HG02840 (cell line): ENCODE measurements around the gene CDCP2.
"Not testable (repeated sequence)": the region's sequence is repeated elsewhere in the genome, so short reads cannot be mapped to it uniquely, and the experiment has no call there.

Source experiments
- ATAC-seq: cut with Tn5 transposase; IDR thresholded peaks from one replicate; pipeline ENCODE4 v1.9.1; 2021; ENCODE audit warnings: mild to moderate bottlenecking, moderate library complexity, moderate number of reproducible peaks; ENCODE audit not compliant: unreplicated experiment, low FRiP score

The CDCP2 gene

DNA sequence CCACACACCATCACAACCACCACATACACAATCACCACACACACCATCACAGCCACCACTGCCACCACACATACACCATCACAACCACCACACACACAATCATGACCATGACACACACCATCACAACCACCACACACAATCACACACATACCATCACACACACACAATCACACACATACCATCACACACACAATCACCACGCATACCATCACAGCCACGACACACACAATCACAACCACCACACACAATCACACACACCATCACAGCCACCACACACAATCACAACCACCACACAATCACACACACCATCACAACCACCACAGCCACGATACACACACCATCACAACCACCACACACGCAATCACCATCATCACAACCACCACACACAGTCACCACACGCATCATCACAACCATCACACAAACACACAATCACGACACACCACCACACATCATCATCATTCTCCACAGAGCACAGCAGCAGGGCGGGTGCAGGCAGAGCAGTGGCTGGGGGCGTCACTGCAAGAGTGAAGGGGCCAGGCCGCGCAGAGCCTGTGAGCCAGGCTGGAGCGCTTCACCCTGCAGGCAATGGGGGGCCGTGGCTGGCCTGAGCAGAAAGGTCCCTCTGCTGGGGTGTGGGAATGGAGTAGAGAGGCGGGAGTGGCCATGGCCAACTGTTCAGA lies 32.6 kb downstream of the CDCP2 start:
- ATAC-seq, result no peak

DNA sequence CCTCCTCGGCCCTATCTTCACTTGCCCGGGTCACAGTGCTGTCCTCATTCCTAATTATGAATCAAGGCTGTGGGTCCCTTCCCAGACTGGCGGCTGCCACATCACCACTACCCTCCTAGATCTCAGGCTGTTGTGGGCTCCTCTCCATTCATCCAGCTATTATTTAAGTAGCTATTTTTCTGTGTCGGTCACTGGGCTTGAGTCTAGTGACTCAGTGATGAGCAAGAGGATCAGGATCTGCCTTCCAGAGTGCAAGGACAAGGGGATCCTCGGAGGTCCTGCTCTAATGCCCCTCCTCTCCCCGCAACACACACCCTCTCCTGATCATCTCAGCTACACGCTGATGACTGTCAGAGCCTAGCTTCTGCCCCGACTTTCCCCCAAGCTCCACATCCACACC lies 34.1 kb downstream of the CDCP2 start:
- ATAC-seq, result no peak

DNA sequence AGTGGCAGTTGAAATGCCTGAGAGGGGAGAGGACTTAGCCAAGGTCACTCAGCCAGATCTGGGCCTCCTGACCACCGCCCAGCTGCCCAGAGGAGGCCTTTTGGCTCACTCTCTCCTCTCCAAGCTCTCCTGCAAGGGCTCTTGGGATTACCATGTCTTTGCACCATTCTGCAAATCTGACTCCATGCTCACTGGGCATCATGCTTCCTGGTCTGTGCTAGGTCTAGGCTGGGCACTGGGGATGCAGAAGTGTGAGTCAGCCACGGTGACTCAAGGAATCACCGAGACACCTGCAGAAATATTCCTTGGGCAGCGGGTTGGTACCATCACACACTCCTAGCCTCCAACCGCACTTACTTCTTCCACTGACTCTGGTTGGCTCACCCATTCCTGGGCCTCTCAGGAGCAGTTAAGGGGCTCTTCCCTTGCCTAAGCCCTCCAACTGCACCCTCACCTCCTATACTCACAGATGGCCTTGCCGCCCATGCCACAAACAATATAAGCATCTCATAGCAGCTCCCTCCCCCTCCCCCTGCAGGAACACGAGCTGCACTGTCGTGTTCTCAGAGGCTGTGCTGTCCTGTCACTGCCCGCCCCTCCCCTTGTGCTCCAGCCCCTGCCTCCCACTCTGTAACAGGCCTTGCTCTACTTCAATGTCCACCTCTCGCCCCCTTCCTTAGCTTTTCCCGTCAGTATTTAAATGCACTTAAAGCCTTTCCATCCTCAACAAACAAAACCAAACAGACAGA lies 34.8 kb downstream of the CDCP2 start:
- ATAC-seq, result no peak

DNA sequence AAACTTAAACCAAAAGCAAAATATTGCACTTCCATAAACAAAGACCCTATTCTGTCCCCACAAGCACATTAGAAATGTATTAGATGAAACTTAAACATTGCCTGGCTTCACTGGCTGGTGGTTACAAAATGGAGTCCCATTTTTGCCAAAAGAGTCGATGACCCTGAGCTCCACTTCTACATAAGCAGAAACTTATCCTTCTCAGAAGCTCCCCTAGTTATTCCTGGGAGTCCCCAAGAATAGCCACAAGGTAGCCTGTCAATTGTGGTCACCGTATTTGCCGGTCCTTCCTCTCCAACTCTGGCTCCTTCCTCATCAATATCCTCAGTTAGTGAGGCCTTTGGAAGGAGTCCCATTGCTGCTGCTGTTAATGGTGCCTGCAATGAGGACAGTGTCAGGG lies 37.3 kb downstream of the CDCP2 start:
- no peak for ATAC-seq

DNA sequence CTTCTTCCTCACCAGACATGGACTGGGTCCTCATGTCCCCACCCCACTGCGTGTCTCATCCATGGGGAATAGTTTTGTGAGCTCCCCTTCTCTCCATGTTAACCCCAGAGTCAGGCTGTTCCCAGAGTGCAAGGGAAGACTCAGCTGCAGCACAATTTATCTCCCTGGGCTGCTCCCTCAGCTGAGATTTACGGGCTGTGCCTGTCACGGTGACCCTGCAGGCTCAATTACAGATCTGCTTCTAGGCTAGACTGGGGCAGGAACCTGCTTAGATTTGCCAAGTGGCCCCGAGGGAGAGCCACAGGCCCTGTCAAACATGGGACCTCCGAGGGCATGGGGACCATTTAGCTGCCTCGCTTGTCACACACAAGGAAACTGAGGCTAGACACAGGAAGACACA lies 37.8 kb downstream of the CDCP2 start:
- ATAC-seq, result no peak

DNA sequence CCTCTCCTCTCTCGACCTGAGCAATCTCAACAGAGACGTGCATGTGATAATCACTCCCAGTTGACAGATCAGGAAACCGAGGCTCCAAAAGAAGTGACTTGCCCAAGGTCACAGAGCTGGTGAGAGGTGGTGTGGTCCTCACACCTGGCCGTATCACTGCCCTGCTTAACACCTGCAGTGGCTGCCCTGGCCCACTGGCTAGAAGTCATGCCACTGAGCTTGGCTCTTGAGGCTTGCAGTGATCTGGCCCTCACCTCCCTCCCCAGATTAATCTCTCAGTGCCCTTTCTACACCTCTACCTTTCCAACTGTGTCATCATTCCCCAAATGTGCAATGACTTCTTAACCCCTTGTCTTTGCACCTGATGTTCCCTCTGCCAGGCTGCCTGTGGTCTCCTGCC lies 38.8 kb downstream of the CDCP2 start:
- no peak for ATAC-seq

DNA sequence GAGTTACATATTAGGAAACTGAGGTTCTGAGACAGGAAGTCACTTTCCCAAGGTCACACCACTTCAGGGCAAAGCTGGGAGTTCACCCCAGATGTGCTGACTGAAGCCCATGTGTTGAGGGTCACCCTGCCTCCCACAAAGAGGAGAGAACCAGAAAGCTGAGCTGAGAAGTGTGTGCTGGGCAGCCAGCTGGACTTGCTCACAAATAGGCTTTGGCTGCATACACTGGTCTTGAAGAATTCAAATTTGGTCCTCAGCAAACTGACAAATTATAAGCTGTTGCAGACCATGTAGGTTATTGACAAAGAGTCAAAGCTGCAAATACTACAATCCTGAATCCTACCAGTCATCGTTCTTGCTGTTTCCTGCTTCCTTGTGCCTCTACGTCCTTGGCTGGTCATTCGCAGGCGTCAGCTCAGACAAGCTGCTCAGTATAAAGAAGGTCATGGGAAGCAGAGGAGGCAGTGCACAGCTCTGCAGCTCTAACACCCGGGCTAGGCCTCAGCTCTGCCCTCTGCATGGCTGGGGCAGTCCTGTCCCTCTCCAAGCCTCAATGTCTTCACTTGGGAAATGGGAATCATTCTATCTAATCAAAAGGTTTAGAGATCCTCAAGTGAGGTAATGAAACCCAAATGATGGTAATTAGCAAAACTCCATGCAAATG lies 40.0 kb downstream of the CDCP2 start:
- ATAC-seq, result no peak

DNA sequence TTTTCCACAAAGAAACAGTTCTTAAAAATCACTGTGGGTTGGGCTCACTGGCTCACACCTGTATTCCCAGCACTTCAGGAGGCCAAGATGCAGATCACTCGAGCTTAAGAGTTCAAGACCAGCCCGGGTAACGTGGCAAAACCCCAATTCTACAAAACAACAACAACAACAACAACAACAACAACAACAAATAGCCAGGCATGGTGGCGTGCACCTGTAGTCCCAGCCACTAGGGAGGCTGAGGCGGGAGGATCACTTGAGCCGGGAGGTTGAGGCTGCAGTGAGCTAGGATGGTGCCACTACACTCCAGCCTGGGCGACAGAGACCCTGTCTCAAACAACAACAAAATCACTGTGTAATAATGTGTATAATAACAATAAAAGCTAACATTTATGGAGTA lies 40.8 kb downstream of the CDCP2 start:
- ATAC-seq, result no peak

DNA sequence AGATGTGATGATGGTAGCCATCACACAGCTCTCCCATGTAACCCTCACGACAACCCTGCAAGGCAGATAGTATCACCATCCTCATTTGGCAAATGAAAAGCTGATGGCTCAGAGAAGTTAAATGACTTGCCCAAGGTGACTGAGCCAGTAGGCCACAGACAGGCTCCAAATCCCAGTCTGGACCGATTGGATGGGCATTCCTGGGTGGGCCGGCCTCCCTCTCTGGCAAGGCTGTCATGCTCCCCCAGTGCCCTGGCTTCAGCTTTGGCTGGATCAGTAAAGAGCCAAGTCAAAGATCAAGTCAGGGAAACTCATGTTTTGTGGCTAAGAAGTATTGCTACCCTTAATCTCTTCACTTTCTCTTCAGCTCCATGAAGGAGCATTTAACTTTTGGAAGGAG lies 41.2 kb downstream of the CDCP2 start:
- ATAC-seq, result no peak

DNA sequence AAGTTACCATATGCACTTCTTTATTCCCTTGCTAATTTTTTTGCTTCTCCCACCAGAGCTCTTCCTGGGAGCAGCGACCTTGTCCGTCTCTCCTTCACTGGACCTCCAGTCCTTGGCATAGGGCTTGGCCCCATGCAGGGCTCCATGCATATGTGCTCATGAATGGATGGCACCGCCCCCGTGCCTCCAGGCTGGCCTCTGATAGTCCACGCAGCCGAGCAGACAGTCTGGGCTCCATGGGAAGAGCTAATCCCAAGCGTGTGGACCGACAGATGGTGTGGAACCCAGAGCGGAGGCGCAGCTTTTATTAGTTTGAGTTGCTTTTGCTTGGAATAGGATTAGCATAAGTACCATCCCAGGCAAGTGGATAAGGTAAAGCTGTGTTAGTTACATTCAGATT lies 41.8 kb downstream of the CDCP2 start:
- no peak for ATAC-seq

DNA sequence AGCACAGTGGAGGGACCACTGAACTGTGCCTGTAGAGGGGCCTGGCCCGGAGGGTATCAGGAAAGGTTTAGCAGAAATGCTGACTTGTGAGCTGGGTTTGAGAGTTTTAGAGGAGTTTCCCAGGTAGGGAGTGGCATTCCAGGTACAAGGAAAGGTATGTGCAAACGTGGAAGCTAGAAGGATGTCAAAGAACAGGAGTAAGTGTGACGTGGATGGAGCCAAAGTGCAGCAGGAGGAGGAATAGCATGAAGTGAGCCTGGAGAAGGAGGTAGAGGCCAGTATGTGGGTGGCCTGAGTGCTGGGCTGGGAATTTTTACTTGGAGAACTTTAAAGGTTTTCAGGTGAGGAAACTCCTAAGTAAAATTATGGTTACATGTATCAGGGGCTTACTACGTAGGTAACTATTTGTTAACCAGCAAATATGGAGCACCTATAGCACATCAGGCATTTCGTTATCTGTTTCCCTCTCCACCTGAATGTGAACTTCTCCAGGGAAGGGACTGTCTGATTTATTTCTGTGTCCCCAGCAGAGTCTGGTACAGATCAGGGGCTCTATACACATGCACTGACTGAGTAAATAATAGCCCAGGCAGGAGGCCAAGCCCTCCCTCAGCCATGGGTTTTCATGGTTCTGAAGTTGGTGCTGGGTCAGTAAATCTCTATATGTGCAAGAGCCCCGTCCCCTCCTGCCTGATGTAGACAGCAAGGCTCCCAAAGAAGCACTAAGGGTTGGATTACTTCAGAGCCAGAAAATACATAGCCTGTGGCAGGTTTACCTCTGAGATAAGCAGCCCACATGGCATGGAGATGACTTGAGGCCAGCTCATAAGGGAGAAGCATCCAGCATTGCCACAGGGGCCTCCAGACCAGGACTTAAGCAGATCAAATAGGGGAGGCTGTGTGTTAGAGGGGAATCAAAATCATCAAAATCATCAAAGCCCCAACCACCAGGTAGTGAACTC lies 43.4 kb downstream of the CDCP2 start:
- no peak for ATAC-seq

DNA sequence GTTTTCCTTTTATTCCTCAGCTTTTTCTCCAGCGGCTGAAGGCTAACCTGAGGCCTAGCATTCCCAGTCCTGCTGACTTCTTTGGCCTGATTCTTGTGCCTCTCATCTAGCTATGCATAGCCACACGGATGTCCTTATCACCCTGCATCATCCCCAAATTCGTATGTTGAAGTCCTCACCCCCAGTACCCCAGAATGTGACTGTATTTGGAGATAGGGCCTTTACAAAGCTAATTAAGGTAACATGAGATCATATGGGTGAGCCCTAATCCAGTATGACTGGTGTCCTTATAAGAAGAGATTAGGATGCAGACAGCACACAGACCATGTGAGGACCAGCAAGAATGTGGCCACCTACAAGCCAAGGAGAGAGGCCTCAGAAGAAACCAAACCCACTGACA lies 44.6 kb downstream of the CDCP2 start:
- ATAC-seq, result no peak

DNA sequence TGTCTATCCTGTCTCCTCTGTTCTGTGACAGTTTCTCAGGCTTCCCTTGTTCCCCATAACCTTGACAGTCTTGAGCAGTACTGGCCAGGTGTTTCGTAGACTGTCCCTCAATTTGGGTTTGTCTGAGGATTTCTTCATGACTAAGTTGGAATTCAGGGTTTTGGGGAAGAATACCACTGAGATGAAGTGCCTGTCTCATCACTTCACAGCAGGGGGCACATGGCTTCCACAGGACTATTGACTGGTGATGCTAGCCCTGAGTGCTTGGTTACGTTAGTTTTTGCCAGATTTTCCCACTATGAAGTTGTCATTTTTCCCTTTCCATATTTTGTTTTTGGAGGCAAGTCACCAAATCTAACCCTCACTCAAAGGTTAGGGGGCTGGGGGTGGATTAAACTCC lies 45.7 kb downstream of the CDCP2 start:
- no peak for ATAC-seq

DNA sequence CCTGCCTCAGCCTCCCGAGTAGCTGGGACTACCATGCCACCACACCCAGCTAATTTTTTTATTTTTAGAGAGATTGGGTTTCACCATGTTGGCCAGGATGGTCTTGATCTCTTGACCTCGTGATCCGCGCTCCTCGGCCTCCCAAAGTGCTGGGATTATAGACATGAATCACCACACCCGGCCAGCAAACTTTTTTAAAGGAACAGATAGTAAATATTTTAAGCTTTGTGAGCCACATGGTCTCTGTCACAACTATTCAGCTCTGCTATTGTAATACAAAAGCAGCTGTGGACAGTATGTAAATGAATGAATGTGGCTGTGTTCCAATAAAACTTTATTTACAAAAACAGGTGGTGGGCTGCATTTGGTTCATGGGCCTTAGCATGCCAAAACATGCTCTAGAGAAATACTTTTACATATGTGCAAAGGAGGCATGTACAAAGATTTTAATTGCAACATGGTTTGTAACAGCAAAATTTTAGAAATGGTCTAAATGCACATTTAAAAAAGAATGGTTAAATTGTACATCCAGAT lies 47.0 kb downstream of the CDCP2 start:
- no peak for ATAC-seq

DNA sequence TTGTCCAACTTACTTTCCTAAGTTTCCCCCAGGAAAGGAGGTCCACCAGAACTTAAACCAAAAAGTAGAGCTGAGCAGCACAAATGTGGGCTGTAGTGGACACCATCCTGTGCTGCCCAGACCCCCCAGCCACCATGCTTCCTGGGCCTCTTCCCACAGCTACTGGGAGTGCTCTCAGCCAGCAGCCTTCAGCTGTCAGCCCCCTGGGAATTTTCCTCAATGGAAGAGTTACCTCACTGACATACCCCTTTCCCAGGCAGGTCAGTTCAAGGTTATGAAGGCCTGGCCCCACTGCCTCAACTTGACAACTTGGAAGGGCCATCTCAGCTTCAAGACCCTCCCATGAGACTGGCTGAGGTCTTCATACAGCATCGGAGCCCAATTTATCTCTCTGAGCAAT lies 47.7 kb downstream of the CDCP2 start:
- no peak for ATAC-seq

DNA sequence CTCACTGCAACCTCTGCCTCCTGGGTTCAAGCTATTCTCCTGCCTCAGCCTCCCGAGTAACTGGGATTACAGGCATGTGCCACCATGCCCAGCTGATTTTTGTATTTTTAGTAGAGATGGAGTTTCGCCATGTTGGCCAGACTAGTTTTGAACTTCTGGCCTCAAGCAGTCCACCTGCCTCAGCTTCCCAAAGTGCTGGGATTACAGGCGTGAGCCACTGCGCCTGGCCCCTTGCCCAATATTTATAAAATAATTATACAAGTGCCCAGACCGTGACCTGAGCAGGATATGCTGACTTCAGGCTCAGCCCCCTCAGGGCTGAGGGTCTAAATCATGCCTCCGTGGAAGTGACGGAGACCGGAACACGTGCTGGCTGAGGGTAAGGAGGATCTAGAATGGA lies 48.2 kb downstream of the CDCP2 start:
- not testable (repeated sequence) for ATAC-seq

DNA sequence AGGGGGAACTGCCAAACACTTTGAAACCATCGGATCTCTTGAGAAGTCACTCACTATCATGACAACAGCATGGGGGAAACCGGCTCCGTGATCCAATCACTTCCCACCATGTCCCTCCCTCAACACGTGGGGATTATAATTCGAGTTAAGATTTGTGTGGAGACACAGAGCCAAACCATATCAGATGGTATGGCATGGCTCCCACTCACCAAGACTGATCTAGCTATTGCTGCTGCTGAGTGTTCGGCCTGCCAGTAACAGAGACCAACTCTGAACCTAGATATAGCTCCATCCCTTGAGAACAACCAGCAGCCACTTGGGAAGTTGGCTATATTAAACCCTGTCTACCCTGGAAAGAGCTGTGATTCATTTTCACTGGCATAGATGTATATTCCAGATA lies 49.4 kb downstream of the CDCP2 start:
- ATAC-seq, result no peak

DNA sequence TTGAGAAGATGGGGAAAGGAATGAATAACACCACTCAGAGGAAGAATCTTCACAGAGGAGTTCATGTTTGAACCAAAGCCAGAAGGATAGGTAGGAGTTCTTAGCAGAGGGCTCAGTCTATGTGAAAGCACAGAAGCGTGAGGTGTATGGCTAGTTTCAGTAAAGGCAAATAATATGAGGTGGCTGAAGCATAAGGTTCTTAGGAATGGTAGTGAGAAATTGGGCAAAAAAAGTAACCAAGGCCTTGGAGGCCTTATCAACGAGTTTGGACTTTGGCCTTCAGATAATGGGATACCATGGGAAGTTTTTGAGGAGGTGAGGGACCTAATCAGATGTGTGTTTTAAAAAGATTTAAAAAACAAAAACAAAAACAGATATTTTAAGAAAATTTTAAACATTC lies 52.3 kb downstream of the CDCP2 start:
- ATAC-seq, result no peak

DNA sequence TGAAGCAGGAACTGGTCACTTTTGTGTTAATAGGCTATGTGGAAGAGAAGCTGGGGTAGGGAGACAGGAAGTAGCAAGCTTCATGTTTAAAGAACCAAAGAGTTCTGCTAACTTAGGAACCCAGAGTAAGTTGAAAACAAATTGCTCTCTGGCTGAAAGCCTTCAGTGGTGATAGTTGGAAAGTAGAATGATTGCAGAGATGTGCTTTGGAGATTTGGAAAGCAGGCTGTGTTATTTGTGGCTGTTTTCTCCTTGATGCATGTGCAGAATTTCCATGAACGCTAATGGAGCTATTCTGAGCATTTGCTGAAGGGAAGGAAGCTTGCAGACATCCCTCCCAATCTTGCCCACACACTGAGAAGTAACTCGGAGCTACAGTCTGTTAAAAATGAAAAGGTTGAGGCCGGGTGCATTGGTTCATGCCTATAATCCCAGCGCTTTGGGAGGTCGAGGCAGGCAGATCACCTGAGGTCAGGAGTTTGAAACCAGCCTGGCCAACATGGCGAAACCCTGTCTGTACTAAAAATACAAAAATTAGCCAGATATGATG lies 53.7 kb downstream of the CDCP2 start:
- no peak for ATAC-seq

DNA sequence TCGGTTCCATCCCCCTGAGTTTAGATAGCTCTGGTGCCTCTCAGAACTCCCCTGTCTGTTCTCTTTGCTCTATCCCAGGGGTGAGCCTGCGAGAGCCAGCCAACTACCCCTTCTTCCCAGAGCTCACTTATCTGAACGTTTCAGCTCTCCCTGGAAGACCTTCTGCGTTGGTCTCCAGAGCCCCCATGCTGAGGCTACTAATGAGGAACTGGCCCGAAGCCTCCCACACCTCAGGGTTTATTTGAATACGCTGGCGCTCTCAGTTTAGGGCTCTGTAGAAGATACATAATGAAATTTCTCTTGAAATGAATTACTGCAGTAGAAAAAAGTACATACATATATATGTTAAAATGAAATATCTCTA lies 55.9 kb downstream of the CDCP2 start:
- ATAC-seq, result no peak
